HG02981 (cell line): ENCODE data around the gene RPTOR.
A peak's percentile ranks its signal among the peaks of the same experiment; 100 is the strongest.

Experiments used
- ATAC-seq: cut with Tn5 transposase; IDR thresholded peaks from one replicate; pipeline ENCODE4 v1.9.1; 2021; ENCODE audit warnings: mild to moderate bottlenecking, moderate library complexity; ENCODE audit not compliant: unreplicated experiment

Gene RPTOR

GRCh38 chr17:80822021-80822699, 277.5 kb downstream of the RPTOR start:
- no peak for ATAC-seq

- no peak for ATAC-seq
Measured at GRCh38 chr17:80822700-80823410, 278.2 kb downstream of the RPTOR start.

- no peak for ATAC-seq
Measured at GRCh38 chr17:80824549-80825470, 280.2 kb downstream of the RPTOR start.

- ATAC-seq = no peak
Measured at GRCh38 chr17:80825471-80826345, 281.1 kb downstream of the RPTOR start.

GRCh38 chr17:80826346-80826954, 281.8 kb downstream of the RPTOR start:
- ATAC-seq = no peak

GRCh38 chr17:80826955-80827645, 282.5 kb downstream of the RPTOR start:
- no peak for ATAC-seq

- ATAC-seq = no peak
Measured at GRCh38 chr17:80827646-80828643, 283.3 kb downstream of the RPTOR start.

GRCh38 chr17:80829166-80829813, 284.7 kb downstream of the RPTOR start:
- no peak for ATAC-seq

- ATAC-seq = no peak
Measured at GRCh38 chr17:80830020-80830780, 285.6 kb downstream of the RPTOR start.

- ATAC-seq = no peak
Measured at GRCh38 chr17:80831491-80831890, 286.9 kb downstream of the RPTOR start.

GRCh38 chr17:80832266-80832676, 287.6 kb downstream of the RPTOR start:
- ATAC-seq = no peak

- peak; percentile 65 for ATAC-seq
Measured at GRCh38 chr17:80832888-80833583, 288.4 kb downstream of the RPTOR start.

GRCh38 chr17:80833952-80834892, 289.6 kb downstream of the RPTOR start:
- no peak for ATAC-seq

GRCh38 chr17:80834893-80835275, 290.2 kb downstream of the RPTOR start:
- ATAC-seq = no peak
